Endothelial cell of umbilical vein (primary cell): Measurements from ENCODE around the gene SRGAP3.

Experiments used
- CTCF ChIP-seq, 2 donors: IDR thresholded peaks; 1 replicate in 1 of 2; 2 replicates in 1 of 2; pipeline ENCODE4 v1.5.1; 2011; ENCODE audit warnings: low read length in 2 of 2, mild to moderate bottlenecking in 2 of 2, moderate library complexity in 2 of 2, control low read depth in 1 of 2, inconsistent platforms in 1 of 2, low read depth in 1 of 2; ENCODE audit not compliant: insufficient read depth in 1 of 2; ENCODE audit errors: extremely low read depth in 1 of 2
- EZH2 ChIP-seq: IDR thresholded peaks from 2 replicates; pipeline ENCODE4 v1.6.1; 2012; ENCODE audit warnings: borderline replicate concordance, low read depth, mild to moderate bottlenecking, moderate library complexity, low read length, inconsistent platforms; ENCODE audit not compliant: severe bottlenecking
- FOS ChIP-seq: IDR thresholded peaks from 2 replicates; pipeline ENCODE4 v1.6.1; 2011; ENCODE audit warnings: mild to moderate bottlenecking, low read length, moderate library complexity, borderline replicate concordance; ENCODE audit not compliant: insufficient read depth
- MAX ChIP-seq: IDR thresholded peaks from 2 replicates; pipeline ENCODE4 v1.6.1; 2011; ENCODE audit not compliant: insufficient read depth, insufficient read length
- POLR2A ChIP-seq: IDR thresholded peaks from 2 replicates; pipeline ENCODE4 v1.6.1; 2012; ENCODE audit warnings: low read depth, mild to moderate bottlenecking, control low read depth, low read length
- POLR2AphosphoS5 ChIP-seq: IDR thresholded peaks from 2 replicates; pipeline ENCODE4 v1.6.1; 2012; ENCODE audit warnings: low read depth, mild to moderate bottlenecking, control low read depth, low read length, moderate library complexity; ENCODE audit not compliant: insufficient read depth

- TF ChIP-seq POLR2A (no peak), POLR2AphosphoS5 (no peak), CTCF (IDR thresholded peaks at IDR 0.05; ENCODE audit: extremely low read depth in 1 of 2, insufficient read depth in 1 of 2, low read depth in 1 of 2, low read length in 2 of 2) (no peak), MAX (no peak), FOS (no peak), EZH2 (no peak)
Measured at GRCh38 chr3:9193211-9193610, 56.2 kb downstream of the SRGAP3 start.
